ENCODE results near the gene VTA1. TPM values are rescaled to one million over a fixed set of nuclear protein-coding genes. Genes with fewer than 3 reads are reported as not detected.
A peak's percentile ranks its signal among the peaks of the same experiment; 100 is the strongest.
"Not testable (repeated sequence)": the region's sequence is repeated elsewhere in the genome, so short reads cannot be mapped to it uniquely, and the experiment has no call there.

The VTA1 gene
- total RNA-seq, 2 experiments from 2014 or later = 43.5 to 47.4 TPM

DNA sequence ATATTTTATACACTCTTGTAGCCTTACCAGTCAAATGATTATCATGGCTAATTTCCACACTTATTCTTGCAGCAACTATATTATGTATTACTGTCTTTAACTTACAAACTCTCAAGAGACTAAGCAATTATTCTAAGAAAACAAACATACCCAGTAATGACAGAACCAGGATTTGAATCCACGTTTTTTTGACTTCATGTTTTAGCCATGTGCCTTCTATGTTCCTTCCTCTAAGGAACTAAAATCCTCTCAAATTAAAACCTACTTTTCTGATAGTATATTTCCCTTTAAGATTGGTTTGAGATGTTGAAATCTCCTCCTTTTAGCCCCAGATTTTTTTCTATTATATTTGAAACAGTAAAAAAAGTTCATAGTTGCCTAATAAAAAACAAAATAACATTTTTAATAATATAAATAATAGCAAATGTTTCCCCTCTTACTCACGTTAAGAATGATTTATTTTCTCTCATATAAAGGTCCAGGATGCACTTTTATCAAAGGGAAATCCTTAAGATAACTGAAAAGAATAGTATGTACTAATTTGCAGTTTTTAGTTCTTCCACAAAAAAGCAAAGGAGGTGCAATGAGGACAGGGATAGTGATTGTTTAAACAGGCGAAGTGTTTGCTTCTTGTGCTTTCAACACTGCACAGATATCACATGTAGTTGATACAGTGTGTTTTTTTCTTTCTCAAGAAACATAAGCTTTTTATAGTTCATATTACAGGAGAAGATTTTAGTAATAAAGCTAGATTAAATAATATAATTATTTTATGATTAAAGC is 54.0 kb downstream of the VTA1 start:
- ChIA-PET CTCF (interaction anchor here (0.6 kb wide), 1 partner anchor 54 kb away, joined by 3 read pairs; the partner anchor contains the start of genes NMBR and VTA1), POLR2A (no interaction called here)
- intact Hi-C loops (cut with micrococcal nuclease) = no loop called here
- Mint-ChIP-seq H3K27me3 (no peaks in the 10 kb centered on the region), H3K27ac (no peak overlapping the region), H3K36me3 (peaks cover 19% of the 10 kb centered on the region), H3K9me3 (no peaks in the 10 kb centered on the region), H3K4me1 (ENCODE audit: low read depth) (peaks cover 12% of the 10 kb centered on the region), H3K4me3 (no peak overlapping the region)
- DNase-seq = no peak

GRCh38 chr6:142207265-142207877 is 60.3 kb downstream of the VTA1 start:
- peak; percentile 49 for DNase-seq
- CTCF ChIA-PET = interaction anchor here (0.6 to 2.6 kb wide), 16 partner anchors 8 to 441 kb away, joined by 3 to 31 read pairs (median 5); partner anchors contain the start of genes NMBR and VTA1
- no peaks in the 10 kb centered on the region for H3K27me3 Mint-ChIP-seq
- no peak overlapping the region for H3K27ac Mint-ChIP-seq
- peaks cover 8% of the 10 kb centered on the region for H3K9me3 Mint-ChIP-seq
- POLR2A ChIA-PET = no interaction called here
- no peak overlapping the region for H3K4me3 Mint-ChIP-seq
- H3K4me1 Mint-ChIP-seq (ENCODE audit: low read depth) = no peaks in the 10 kb centered on the region
- H3K36me3 Mint-ChIP-seq = peaks cover 43% of the 10 kb centered on the region
- intact Hi-C loops (cut with micrococcal nuclease) = loop anchor here (1.0 kb wide), 3 partner anchors 51 to 218 kb away; partner anchors contain the start of genes NMBR and VTA1

DNA sequence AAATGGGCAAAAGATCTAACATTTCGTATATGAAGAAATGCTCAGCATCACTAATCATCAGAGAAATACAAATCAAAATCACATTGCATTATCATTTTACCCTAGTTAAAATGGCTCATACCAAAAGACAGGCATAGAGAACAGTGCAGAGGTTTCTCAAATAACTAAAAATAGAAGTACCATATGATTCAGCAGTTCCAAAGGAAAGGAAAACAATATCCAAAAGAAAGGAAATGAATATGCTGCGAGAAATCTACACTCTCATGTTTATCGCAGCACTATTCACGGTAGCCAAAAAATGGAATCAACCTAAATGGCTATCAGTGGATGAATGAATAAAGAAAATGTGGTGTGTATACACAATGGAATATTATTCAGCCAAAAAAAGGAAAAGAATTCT is 63.5 kb downstream of the VTA1 start:
- H3K36me3 Mint-ChIP-seq = peaks cover 59% of the 10 kb centered on the region
- POLR2A ChIA-PET = no interaction called here
- CTCF ChIA-PET = interaction anchor here (0.7 kb wide), 1 partner anchor 205 kb away, joined by 3 read pairs; no protein-coding TSS in a partner anchor
- no peak overlapping the region for H3K4me3 Mint-ChIP-seq
- H3K27me3 Mint-ChIP-seq = no peaks in the 10 kb centered on the region
- no peak for DNase-seq
- peaks cover 22% of the 10 kb centered on the region for H3K9me3 Mint-ChIP-seq
- H3K27ac Mint-ChIP-seq = no peak overlapping the region
- no peaks in the 10 kb centered on the region for H3K4me1 Mint-ChIP-seq (ENCODE audit: low read depth)
- intact Hi-C loops (cut with micrococcal nuclease) = no loop called here

DNA sequence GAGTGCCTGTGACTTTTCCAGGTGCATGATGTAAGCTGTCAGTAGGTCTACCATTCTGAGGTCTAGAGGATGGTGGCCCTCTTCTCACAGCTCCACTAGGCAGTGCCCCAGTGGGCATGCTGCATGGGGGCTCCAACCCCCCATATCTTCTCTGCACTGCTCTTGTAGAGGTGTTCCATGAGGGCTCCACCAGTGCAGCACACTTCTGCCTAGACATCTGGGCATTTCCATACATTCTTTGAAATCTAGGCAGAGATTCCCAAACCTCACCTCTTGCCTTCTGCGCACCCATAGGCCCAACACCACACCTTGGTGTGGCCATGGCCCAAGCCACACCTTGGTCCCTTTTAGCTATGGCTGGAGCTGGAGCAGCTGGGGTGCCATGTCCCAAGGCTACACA is 66.3 kb downstream of the VTA1 start:
- DNase-seq = no peak
- no peaks in the 10 kb centered on the region for H3K27me3 Mint-ChIP-seq
- POLR2A ChIA-PET = no interaction called here
- no peak overlapping the region for H3K27ac Mint-ChIP-seq
- no peak overlapping the region for H3K4me3 Mint-ChIP-seq
- peaks cover 43% of the 10 kb centered on the region for H3K36me3 Mint-ChIP-seq
- no peaks in the 10 kb centered on the region for H3K4me1 Mint-ChIP-seq (ENCODE audit: low read depth)
- H3K9me3 Mint-ChIP-seq = peaks cover 22% of the 10 kb centered on the region
- CTCF ChIA-PET = no interaction called here
- intact Hi-C loops (cut with micrococcal nuclease) = no loop called here

GRCh38 chr6:142218446-142218845 is 71.4 kb downstream of the VTA1 start:
- H3K4me1 Mint-ChIP-seq (ENCODE audit: low read depth) = no peaks in the 10 kb centered on the region
- no peak for DNase-seq
- no peak overlapping the region for H3K4me3 Mint-ChIP-seq
- no peak overlapping the region for H3K27ac Mint-ChIP-seq
- POLR2A ChIA-PET = no interaction called here
- peaks cover 16% of the 10 kb centered on the region for H3K36me3 Mint-ChIP-seq
- CTCF ChIA-PET = interaction anchor here (2.2 kb wide), 1 partner anchor 10 kb away, joined by 6 read pairs; no protein-coding TSS in a partner anchor
- intact Hi-C loops (cut with micrococcal nuclease) = no loop called here
- peaks cover 4% of the 10 kb centered on the region for H3K9me3 Mint-ChIP-seq
- no peaks in the 10 kb centered on the region for H3K27me3 Mint-ChIP-seq

- Mint-ChIP-seq H3K4me1 (ENCODE audit: low read depth) (no peaks in the 10 kb centered on the region), H3K27me3 (no peaks in the 10 kb centered on the region), H3K4me3 (no peak overlapping the region), H3K36me3 (peaks cover 5% of the 10 kb centered on the region), H3K9me3 (peaks cover 5% of the 10 kb centered on the region), H3K27ac (no peak overlapping the region)
- CTCF ChIA-PET = no interaction called here
- DNase-seq = no peak
- POLR2A ChIA-PET = no interaction called here
- intact Hi-C loops (cut with micrococcal nuclease) = no loop called here
Observed at GRCh38 chr6:142222022-142222421, 75.0 kb downstream of the VTA1 start.

- ChIA-PET CTCF (no interaction called here), POLR2A (no interaction called here)
- Mint-ChIP-seq H3K4me1 (ENCODE audit: low read depth) (no peaks in the 10 kb centered on the region), H3K9me3 (peaks cover 16% of the 10 kb centered on the region), H3K27me3 (no peaks in the 10 kb centered on the region), H3K27ac (no peak overlapping the region), H3K4me3 (no peak overlapping the region), H3K36me3 (peaks cover 5% of the 10 kb centered on the region)
- DNase-seq = no peak
- intact Hi-C loops (cut with micrococcal nuclease) = no loop called here
Observed at GRCh38 chr6:142223938-142224337, 76.9 kb downstream of the VTA1 start.

- CTCF ChIA-PET = no interaction called here
- Mint-ChIP-seq H3K9me3 (peaks cover 24% of the 10 kb centered on the region), H3K4me1 (ENCODE audit: low read depth) (no peaks in the 10 kb centered on the region), H3K27ac (no peak overlapping the region), H3K36me3 (peaks cover 3% of the 10 kb centered on the region), H3K4me3 (no peak overlapping the region), H3K27me3 (no peaks in the 10 kb centered on the region)
- POLR2A ChIA-PET = no interaction called here
- intact Hi-C loops (cut with micrococcal nuclease) = no loop called here
- no peak for DNase-seq
Observed at GRCh38 chr6:142225115-142225514, 78.1 kb downstream of the VTA1 start.

GRCh38 chr6:142225552-142225951 is 78.5 kb downstream of the VTA1 start:
- DNase-seq = no peak
- H3K4me1 Mint-ChIP-seq (ENCODE audit: low read depth) = no peaks in the 10 kb centered on the region
- no peak overlapping the region for H3K4me3 Mint-ChIP-seq
- H3K27ac Mint-ChIP-seq = no peak overlapping the region
- no peaks in the 10 kb centered on the region for H3K27me3 Mint-ChIP-seq
- H3K36me3 Mint-ChIP-seq = peaks cover 1% of the 10 kb centered on the region
- ChIA-PET CTCF (no interaction called here), POLR2A (no interaction called here)
- intact Hi-C loops (cut with micrococcal nuclease) = no loop called here
- H3K9me3 Mint-ChIP-seq = peaks cover 24% of the 10 kb centered on the region

DNA sequence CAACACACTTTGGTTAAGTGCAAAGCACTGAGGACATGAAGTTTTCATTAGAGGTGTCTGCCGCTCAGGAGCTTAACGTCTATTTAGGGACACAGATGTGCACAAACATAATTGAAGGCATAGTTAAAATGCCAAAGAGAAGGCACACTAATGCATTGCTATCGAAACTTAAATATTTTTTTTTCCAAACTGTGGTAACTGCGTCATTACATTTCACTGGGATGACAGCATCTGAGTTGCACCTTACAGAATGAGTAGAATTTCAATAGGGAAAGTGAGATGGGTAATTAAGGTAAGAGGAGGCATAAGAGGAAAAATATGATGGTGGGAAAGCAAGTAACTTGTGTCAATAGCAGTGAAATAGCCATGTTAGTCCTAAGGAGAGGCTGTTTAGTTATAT is 79.7 kb downstream of the VTA1 start:
- Mint-ChIP-seq H3K4me3 (no peak overlapping the region), H3K27ac (no peak overlapping the region), H3K36me3 (no peaks in the 10 kb centered on the region), H3K4me1 (ENCODE audit: low read depth) (no peaks in the 10 kb centered on the region), H3K9me3 (peaks cover 24% of the 10 kb centered on the region), H3K27me3 (peaks cover 2% of the 10 kb centered on the region)
- intact Hi-C loops (cut with micrococcal nuclease) = no loop called here
- no peak for DNase-seq
- POLR2A ChIA-PET = no interaction called here
- CTCF ChIA-PET = no interaction called here

GRCh38 chr6:142229518-142230270 is 82.6 kb downstream of the VTA1 start:
- POLR2A ChIA-PET; H3K27me3 Mint-ChIP-seq; H3K27ac Mint-ChIP-seq; H3K4me3 Mint-ChIP-seq; intact Hi-C loops (cut with micrococcal nuclease); CTCF ChIA-PET; DNase-seq; H3K36me3 Mint-ChIP-seq; H3K4me1 Mint-ChIP-seq (ENCODE audit: low read depth): not testable (repeated sequence)
- peaks cover 24% of the 10 kb centered on the region for H3K9me3 Mint-ChIP-seq

- Mint-ChIP-seq H3K4me3 (peak overlapping the region; percentile 16), H3K9me3 (peaks cover 17% of the 10 kb centered on the region)
- POLR2A ChIA-PET; H3K27me3 Mint-ChIP-seq; H3K4me1 Mint-ChIP-seq (ENCODE audit: low read depth); intact Hi-C loops (cut with micrococcal nuclease); H3K27ac Mint-ChIP-seq; H3K36me3 Mint-ChIP-seq: not testable (repeated sequence)
- DNase-seq = peak; percentile 32
- CTCF ChIA-PET = interaction anchor here (1.1 to 1.3 kb wide), 2 partner anchors 76 to 155 kb away, joined by 4 to 6 read pairs; no protein-coding TSS in a partner anchor
Observed at GRCh38 chr6:142232206-142233044, 85.4 kb downstream of the VTA1 start.

Data from activated CD4-positive, alpha-beta memory T cell treated with anti-CD3 and anti-CD28 coated beads for 36 hours (primary cell).